Forelimb muscle (tissue), 1 donor: ENCODE measurements around the gene PHYKPL. TPM values are rescaled to one million over a fixed set of nuclear protein-coding genes. Genes with fewer than 3 reads are reported as not detected.

Experiments used
- DNase-seq: peaks from one replicate; pipeline ENCODE4 v3.0.0-alpha.2; 2013; ENCODE audit warnings: low read depth
- polyA plus RNA-seq: library from polyadenylated mRNA; unstranded; fragments of 120-200 nt; gene quantifications from one replicate; pipeline ENCODE4 v1.2.1, GENCODE V29; 2013; ENCODE audit not compliant: insufficient read length

Gene PHYKPL
- polyA plus RNA-seq, 1 donor, result 74.4 TPM

- DNase-seq, result no peak
Observed at GRCh38 chr5:178191661-178192060, 40.9 kb downstream of the PHYKPL start.

GRCh38 chr5:178189433-178189832 lies 43.2 kb downstream of the PHYKPL start:
- DNase-seq, result no peak

GRCh38 chr5:178187014-178187413 lies 45.6 kb downstream of the PHYKPL start, which contains the start of gene GMCL2:
TSS of gene GMCL2 (minus strand) at chr5:178187371. CDS start at chr5:178187299, 72 bp downstream.
- no peak for DNase-seq

- no peak for DNase-seq
Observed at GRCh38 chr5:178186427-178186826, 46.2 kb downstream of the PHYKPL start.

DNA sequence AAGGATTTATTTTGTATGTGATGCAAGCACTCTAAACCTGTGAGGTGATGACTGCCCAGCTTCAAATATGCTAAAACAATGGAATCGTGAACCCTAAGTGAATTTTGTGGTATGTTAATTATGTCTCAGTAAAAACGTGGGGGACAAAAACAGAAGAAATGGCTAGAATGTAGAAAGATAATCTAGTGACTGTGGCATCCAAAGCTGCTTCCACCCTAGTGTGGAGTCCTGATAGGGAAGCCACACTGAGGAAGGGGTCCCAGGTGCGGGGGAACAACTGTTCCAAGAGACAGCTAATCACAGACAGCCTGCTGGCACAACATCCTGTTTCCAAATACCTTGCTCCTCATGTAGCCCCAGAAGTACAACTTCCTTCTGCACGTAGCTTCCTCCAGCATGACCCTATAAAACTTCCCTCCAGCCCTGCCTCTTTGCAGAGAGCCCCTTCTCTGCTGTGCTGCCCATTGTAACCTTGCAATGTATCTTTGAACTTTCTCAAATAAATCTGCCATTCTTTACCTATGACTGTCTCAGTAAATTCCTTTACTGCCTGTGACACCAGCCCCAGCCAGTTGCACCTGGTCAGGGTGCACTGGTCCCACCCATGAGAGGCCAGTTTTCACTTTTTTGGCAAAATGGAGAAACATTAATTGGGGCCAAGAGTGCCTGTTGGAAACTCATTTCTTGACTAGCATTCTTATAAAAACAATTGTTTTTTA lies 50.3 kb downstream of the PHYKPL start:
- no peak for DNase-seq

GRCh38 chr5:178180141-178180863 lies 52.3 kb downstream of the PHYKPL start:
- DNase-seq, result no peak

DNA sequence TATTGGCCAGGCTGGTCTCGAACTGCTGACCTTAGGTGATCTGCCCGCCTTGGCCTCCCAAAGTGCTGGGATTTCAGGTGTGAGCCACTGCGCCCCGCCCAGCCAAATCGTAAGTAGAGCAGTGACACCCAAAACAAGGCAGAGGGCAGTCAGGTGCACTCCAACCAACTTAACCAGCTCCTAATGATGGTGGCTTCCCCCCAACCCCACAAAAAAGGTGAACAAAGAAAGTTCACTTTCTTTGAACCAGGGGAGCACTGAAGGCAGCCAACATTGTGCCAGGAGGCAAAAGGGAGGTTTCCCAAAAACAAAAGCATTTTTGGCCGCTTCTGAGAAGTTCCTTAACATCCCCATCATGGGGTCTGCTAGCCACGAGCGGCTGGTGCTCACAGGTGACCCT lies 55.0 kb downstream of the PHYKPL start:
- DNase-seq, result no peak

DNA sequence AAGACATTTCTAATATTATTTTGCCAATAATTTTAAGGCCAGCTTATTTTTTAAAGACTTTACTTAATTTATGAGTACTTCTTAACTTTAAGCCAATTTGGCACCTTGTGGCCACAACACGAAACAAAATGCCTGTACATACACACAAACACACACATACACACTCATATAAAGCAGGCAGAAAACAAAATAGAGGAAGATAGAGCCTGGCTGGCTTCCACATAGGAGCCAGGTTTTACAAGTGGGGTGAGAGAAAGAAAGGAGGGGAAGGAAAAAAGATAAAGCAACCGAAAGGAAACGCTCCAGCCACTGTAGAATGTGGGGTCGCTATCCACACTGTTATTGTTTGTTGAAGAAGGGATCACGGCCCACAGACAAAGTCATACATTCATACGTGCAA lies 55.8 kb downstream of the PHYKPL start:
- DNase-seq, result no peak

DNA sequence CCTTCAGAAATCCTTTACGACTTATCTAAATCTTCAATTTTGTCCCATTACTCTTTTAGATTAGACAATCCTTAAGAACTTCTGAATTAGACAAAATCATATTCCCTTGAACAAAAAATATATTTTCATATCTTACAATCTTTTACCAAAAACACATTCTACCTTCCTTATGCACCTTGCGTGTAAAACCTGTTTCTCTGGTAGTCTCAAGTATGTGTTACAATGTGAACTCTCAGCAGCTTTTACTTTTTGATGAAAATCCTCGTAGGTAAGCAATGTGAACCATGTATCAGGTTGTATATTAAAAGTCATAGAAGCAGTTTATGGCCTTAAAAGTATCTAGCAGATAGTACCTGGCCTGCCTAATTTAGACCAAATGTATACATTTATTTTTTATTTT lies 58.1 kb downstream of the PHYKPL start:
- no peak for DNase-seq

DNA sequence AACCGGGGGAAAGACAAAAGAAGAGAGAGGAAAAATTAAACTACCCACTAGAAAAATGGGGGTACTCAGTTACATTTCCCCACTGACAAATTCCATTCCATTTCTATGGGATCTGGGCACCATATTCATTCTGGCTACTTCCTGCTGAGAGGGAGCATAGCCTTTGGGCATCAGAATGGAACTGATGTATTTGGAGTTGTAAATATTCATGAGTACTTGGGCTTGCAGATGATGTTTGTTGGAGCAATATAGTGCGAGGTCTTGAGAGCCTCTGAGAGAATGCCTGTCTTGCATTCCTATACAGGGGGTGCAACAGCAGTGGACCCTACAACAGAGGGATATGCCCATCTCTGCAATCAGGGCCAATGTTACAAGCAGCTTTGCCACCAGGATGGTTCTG lies 62.1 kb downstream of the PHYKPL start:
- DNase-seq, result no peak

GRCh38 chr5:178165581-178165980 lies 67.0 kb downstream of the PHYKPL start:
- DNase-seq, result no peak

GRCh38 chr5:178163772-178164735 lies 68.5 kb downstream of the PHYKPL start:
- DNase-seq, result peak; percentile 28

- DNase-seq, result no peak
Observed at GRCh38 chr5:178162481-178162880, 70.1 kb downstream of the PHYKPL start.

DNA sequence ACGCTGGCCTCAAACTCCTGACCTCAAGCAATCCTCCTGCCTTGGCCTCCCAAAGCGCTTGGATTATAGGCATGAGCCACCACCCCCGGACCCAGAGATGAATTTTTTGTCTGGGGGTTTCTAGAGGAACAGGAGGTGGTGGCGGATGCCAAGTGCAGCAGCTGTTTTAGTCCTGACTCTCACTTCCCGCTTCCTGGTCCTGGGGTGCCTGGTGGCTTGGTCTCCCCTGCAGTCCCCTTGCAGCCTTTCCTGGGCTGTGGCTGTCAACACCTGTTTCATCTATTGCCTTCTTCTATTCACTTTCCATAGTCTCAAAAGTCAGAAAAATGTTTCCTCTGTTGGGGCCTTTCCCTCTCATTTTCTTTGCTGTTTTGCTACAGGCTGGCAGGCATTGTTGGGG lies 72.4 kb downstream of the PHYKPL start:
- DNase-seq, result no peak

Other genes with a start within 250 kb of the PHYKPL start
- gene PROP1, start 236.6 kb downstream of the PHYKPL start, polyA plus RNA-seq, result not detected
- 24.9 TPM for gene N4BP3, start 119.3 kb downstream of the PHYKPL start, polyA plus RNA-seq
- gene RMND5B, start 101.8 kb downstream of the PHYKPL start, polyA plus RNA-seq, result 32.9 TPM
- gene NHP2, start 78.9 kb downstream of the PHYKPL start, polyA plus RNA-seq, result 87.9 TPM
- gene GMCL2, start 45.4 kb downstream of the PHYKPL start, polyA plus RNA-seq, result not detected
- 85.7 TPM for gene HNRNPAB, start 28.3 kb downstream of the PHYKPL start, polyA plus RNA-seq